Spleen (tissue), 7 donors: Measurements from ENCODE around the gene HSPD1.
A peak's percentile ranks its signal among the peaks of the same experiment; 100 is the strongest.

ENCODE experiments used
- CTCF ChIP-seq, 11 experiments: fragments of 200-600 bp in 7 of 11; fragments of 450-650 bp in 4 of 11; sonication (generic) in 4 of 11; IDR thresholded peaks in 8 of 11; conservative IDR thresholded peaks in 3 of 11; 1 replicate in 7 of 11; 2 replicates in 4 of 11; pipeline versions ENCODE4 v1.4.0 to v1.8.0; 2016 to 2021; ENCODE audit warnings: antibody characterized with exemption in 11 of 11, inconsistent platforms in 4 of 11, mild to moderate bottlenecking in 1 of 11
- POLR2A ChIP-seq, 3 donors: fragments of 450-650 bp; IDR thresholded peaks; one replicate each; pipeline ENCODE4 v1.5.1; 2017; ENCODE audit warnings: antibody characterized with exemption in 3 of 3, mild to moderate bottlenecking in 1 of 3
- donor health status: DM: no; HTN: no; CAD: no; lungs with moderate emphysema.
- donor health status: DM: no; HTN: no; CAD: no.
- donor health status: DM: no; HTN: no; CAD: no.

DNA sequence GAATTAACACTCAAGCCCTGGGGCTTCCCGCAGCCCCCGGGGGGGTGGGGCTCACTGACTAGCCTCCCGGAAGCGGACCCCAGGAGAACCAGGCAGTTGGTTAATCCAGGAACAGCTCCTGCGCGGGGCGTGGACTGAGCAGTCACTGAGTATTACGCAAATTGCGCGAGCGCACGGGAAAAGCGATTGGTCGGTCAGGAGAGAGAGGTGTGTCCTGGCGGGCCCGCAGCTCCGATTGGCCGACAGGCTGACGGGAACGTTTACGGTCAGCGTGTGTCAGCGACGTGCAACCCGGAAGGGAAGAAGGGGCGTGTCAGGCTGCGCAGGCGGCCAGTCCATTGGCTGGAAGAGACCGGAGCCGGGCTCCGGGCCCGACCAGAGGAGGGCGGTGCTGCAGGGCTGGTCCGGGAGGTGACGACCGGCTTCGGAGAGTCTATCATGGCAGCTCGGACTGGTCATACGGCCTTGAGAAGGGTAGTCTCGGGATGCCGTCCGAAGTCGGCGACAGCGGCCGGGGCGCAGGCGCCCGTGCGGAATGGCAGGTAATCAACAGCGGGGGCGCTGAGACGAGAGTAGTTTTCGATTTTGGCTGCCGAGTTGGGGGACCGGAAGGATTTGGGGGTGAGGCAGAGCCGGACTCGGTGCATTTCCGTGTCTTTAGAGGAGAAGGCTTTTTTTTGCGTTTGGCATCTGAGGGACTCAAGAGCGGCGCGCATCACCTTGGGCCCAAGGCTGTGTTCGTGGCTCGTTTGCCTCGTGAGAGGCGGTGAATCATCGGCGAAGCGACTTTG, 46.3 kb downstream of the HSPD1 start, which contains the start of gene COQ10B:
- TF ChIP-seq POLR2A (IDR thresholded peaks at IDR 0.05) (peak; percentile 57 to 81 (median 75)), CTCF (IDR thresholded peaks at IDR 0.05 in 8 of 11, conservative IDR thresholded peaks at IDR 0.05 in 3 of 11) (peak in 7 of 11 experiments; percentile 20 to 70 (median 60))
